SK-MEL-5 (cell line): ENCODE data around the gene DNAJB9. TPM values are rescaled to one million over a fixed set of nuclear protein-coding genes. Genes with fewer than 3 reads are reported as not detected.

ENCODE experiments used
- DNase-seq: peaks from one replicate; pipeline ENCODE4 v3.0.0-alpha.2; 2016; ENCODE audit warnings: low read depth, low spot score
- in situ Hi-C: cut with HindIII; loops from 2 replicates; pipeline ENCODE4 v1.10.0; 2016; ENCODE audit warnings: low sequenced_read_pairs, high pct_unique_total_duplicates, low pct_unique_long_range_greater_than_20kb
- total RNA-seq: library from RNA; depleted of rRNA; stranded (reverse); fragments of >200 nt; shearing (Covaris generic); gene quantifications from 2 replicates; pipeline ENCODE4 v1.2.3, GENCODE V29; 2014

DNAJB9 gene
- total RNA-seq, 1 experiment from 2014 or later, result 77.8 TPM

GRCh38 chr7:108557617-108558016 lies 12.1 kb upstream of the DNAJB9 start:
- no peak for DNase-seq
- in situ Hi-C loops, result no loop called here

- in situ Hi-C loops, result no loop called here
- no peak for DNase-seq
These were observed 10.4 kb upstream of the DNAJB9 start for GRCh38 chr7:108559253-108559652.

- no peak for DNase-seq
- in situ Hi-C loops, result no loop called here
These were observed 8.5 kb upstream of the DNAJB9 start for GRCh38 chr7:108561047-108561619.

GRCh38 chr7:108565987-108566386 lies 3.7 kb upstream of the DNAJB9 start:
- in situ Hi-C loops, result no loop called here
- DNase-seq, result no peak

- no peak for DNase-seq
- in situ Hi-C loops, result no loop called here
These were observed 783 bp upstream of the DNAJB9 start for GRCh38 chr7:108568801-108569380.

- in situ Hi-C loops, result no loop called here
- DNase-seq, result peak; percentile 66
These were observed 577 bp downstream of the DNAJB9 start for GRCh38 chr7:108570146-108570755.

GRCh38 chr7:108572480-108572879 lies 2.8 kb downstream of the DNAJB9 start:
- DNase-seq, result no peak
- in situ Hi-C loops, result no loop called here

GRCh38 chr7:108575156-108575555 lies 5.5 kb downstream of the DNAJB9 start:
- no peak for DNase-seq
- in situ Hi-C loops, result no loop called here

- in situ Hi-C loops, result no loop called here
- no peak for DNase-seq
These were observed 6.4 kb downstream of the DNAJB9 start for GRCh38 chr7:108576116-108576515.

GRCh38 chr7:108578937-108579336 lies 9.3 kb downstream of the DNAJB9 start:
- in situ Hi-C loops, result no loop called here
- no peak for DNase-seq

GRCh38 chr7:108580298-108580697 lies 10.6 kb downstream of the DNAJB9 start:
- no peak for DNase-seq
- in situ Hi-C loops, result no loop called here

- in situ Hi-C loops, result no loop called here
- no peak for DNase-seq
These were observed 12.2 kb downstream of the DNAJB9 start for GRCh38 chr7:108581655-108582491.

GRCh38 chr7:108584211-108584610 lies 14.5 kb downstream of the DNAJB9 start:
- in situ Hi-C loops, result no loop called here
- no peak for DNase-seq

- in situ Hi-C loops, result no loop called here
- no peak for DNase-seq
These were observed 16.2 kb downstream of the DNAJB9 start for GRCh38 chr7:108585843-108586242.

GRCh38 chr7:108586274-108586710 lies 16.6 kb downstream of the DNAJB9 start:
- no peak for DNase-seq
- in situ Hi-C loops, result no loop called here

GRCh38 chr7:108589199-108589598 lies 19.5 kb downstream of the DNAJB9 start:
- in situ Hi-C loops, result no loop called here

GRCh38 chr7:108589874-108590273 lies 20.2 kb downstream of the DNAJB9 start:
- DNase-seq, result peak; percentile 94
- in situ Hi-C loops, result no loop called here

More at GRCh38 chr7:108589199-108589598, 19.5 kb downstream of the DNAJB9 start:
- DNase-seq, result peak; percentile 24

GRCh38 chr7:108590606-108591005 lies 20.9 kb downstream of the DNAJB9 start:
- in situ Hi-C loops, result no loop called here
- DNase-seq, result no peak
